Lung (tissue), 12 donors: Measurements from ENCODE around the gene PHC1. TPM values are rescaled to one million over a fixed set of nuclear protein-coding genes. Genes with fewer than 3 reads are reported as not detected.

Experiments used
- ATAC-seq: fragments of 200-7000 bp; cut with Tn5 transposase; one replicate; pipeline ENCODE4 v1.9.1; 2020; ENCODE audit warnings: moderate number of reproducible peaks; ENCODE audit not compliant: insufficient read depth, low FRiP score
- DNase-seq, 3 donors: peaks; one replicate each; pipeline ENCODE4 v3.0.0-alpha.2; 2013 to 2017
- H3K27ac ChIP-seq, 2 donors: one replicate each; pipeline ENCODE4 v1.5.1; 2013; ENCODE audit warnings: mild to moderate bottlenecking in 2 of 2, moderate library complexity in 2 of 2, control low read depth in 1 of 2, inconsistent platforms in 1 of 2, low read depth in 1 of 2, low read length in 1 of 2
- H3K27me3 ChIP-seq, 3 donors: one replicate each; pipeline ENCODE4 v1.5.1; 2013; ENCODE audit warnings: low read length in 2 of 3; ENCODE audit not compliant: control insufficient read depth in 3 of 3, insufficient read depth in 3 of 3
- H3K36me3 ChIP-seq, 4 donors: one replicate each; pipeline ENCODE4 v1.5.1; 2013; ENCODE audit warnings: low read length in 4 of 4, mild to moderate bottlenecking in 1 of 4, moderate library complexity in 1 of 4; ENCODE audit not compliant: control insufficient read depth in 4 of 4, insufficient read depth in 4 of 4
- H3K4me1 ChIP-seq, 5 donors: one replicate each; pipeline ENCODE4 v1.5.1; 2013; ENCODE audit warnings: low read length in 5 of 5, mild to moderate bottlenecking in 2 of 5, moderate library complexity in 1 of 5; ENCODE audit not compliant: control insufficient read depth in 5 of 5, insufficient read depth in 5 of 5
- H3K4me3 ChIP-seq: one replicate; pipeline ENCODE4 v1.5.1; 2013; ENCODE audit warnings: mild to moderate bottlenecking, control low read depth, moderate library complexity
- H3K9ac ChIP-seq, 2 donors: one replicate each; pipeline ENCODE4 v1.5.1; 2013; ENCODE audit warnings: low read length in 2 of 2, control low read depth in 1 of 2; ENCODE audit not compliant: insufficient read depth in 1 of 2
- H3K9me3 ChIP-seq, 4 donors: one replicate each; pipeline ENCODE4 v1.5.1; 2013; ENCODE audit warnings: low read length in 3 of 4, mild to moderate bottlenecking in 1 of 4, moderate library complexity in 1 of 4; ENCODE audit not compliant: control insufficient read depth in 4 of 4, insufficient read depth in 3 of 4
- WGBS, 2 donors: extraction: QIAGEN DNeasy Blood & Tissue Kit; methylation state at CpG; one replicate each; pipeline ENCODE4 v1.1.7; 2013; 5-methylcytosine and 5-hydroxymethylcytosine counted together
- polyA plus RNA-seq, 2 donors: library from polyadenylated mRNA; stranded (reverse); fragments of 200-250 nt; gene quantifications; one replicate each; pipeline ENCODE4 v1.2.1, GENCODE V29; 2013
- total RNA-seq, 2 donors: library from RNA; depleted of rRNA in 1 of 2; stranded (reverse); fragments of >200 nt in 1 of 2; gene quantifications; one replicate each; pipeline ENCODE4 v1.2.1, GENCODE V29; 2014 to 2021
- TF ChIP-seq, protein P1 (sequence below): IDR thresholded peaks from 2 replicates; pipeline ENCODE4 v1.5.1; 2012; ENCODE audit warnings: mild to moderate bottlenecking; ENCODE audit errors: control extremely low read depth, extremely low read depth
- donor health status: control.
- donor health status: control.
- donor health status: Bipolar disorder and iron deficiency.
- donor health status: healthy.
- donor health status: DM: yes; HTN: yes; CAD: no.

PHC1 gene
- total and polyA plus RNA-seq, 4 donors: 17.4 to 63.5 (median 29.4) TPM

DNA sequence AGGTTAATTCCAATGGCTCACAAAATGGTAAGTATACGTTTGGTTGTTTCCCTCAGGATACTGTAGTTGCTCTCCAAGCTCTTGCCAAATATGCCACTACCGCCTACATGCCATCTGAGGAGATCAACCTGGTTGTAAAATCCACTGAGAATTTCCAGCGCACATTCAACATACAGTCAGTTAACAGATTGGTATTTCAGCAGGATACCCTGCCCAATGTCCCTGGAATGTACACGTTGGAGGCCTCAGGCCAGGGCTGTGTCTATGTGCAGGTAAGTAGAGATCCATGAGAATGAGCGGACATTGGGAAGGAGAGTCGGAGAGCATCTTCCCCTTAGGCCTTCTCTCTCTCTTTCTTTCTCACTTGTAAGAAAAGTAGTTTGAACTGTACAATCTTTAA lies 46.5 kb upstream of the PHC1 start:
- no peaks in the 10 kb centered on the region for H3K9me3 ChIP-seq
- H3K9ac ChIP-seq: no peak overlapping the region
- WGBS, 2 donors: 92 to 94% methylated on average over 6 of the region's 6 CpGs
- H3K27ac ChIP-seq: no peak overlapping the region
- H3K27me3 ChIP-seq: no peaks in the 10 kb centered on the region
- H3K4me1 ChIP-seq: no peaks in the 10 kb centered on the region
- DNase-seq (no peak), ATAC-seq (no peak)
- TF ChIP-seq, protein P1, sequence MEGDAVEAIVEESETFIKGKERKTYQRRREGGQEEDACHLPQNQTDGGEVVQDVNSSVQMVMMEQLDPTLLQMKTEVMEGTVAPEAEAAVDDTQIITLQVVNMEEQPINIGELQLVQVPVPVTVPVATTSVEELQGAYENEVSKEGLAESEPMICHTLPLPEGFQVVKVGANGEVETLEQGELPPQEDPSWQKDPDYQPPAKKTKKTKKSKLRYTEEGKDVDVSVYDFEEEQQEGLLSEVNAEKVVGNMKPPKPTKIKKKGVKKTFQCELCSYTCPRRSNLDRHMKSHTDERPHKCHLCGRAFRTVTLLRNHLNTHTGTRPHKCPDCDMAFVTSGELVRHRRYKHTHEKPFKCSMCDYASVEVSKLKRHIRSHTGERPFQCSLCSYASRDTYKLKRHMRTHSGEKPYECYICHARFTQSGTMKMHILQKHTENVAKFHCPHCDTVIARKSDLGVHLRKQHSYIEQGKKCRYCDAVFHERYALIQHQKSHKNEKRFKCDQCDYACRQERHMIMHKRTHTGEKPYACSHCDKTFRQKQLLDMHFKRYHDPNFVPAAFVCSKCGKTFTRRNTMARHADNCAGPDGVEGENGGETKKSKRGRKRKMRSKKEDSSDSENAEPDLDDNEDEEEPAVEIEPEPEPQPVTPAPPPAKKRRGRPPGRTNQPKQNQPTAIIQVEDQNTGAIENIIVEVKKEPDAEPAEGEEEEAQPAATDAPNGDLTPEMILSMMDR: no peak
- H3K36me3 ChIP-seq: no peaks in the 10 kb centered on the region
- no peak overlapping the region for H3K4me3 ChIP-seq

- Histone ChIP-seq H3K27me3 (no peaks in the 10 kb centered on the region), H3K9me3 (no peaks in the 10 kb centered on the region), H3K27ac (no peak overlapping the region), H3K9ac (no peak overlapping the region), H3K4me1 (no peaks in the 10 kb centered on the region), H3K4me3 (no peak overlapping the region), H3K36me3 (no peaks in the 10 kb centered on the region)
- ATAC-seq (no peak), DNase-seq (no peak)
- TF ChIP-seq, protein P1: no peak
- WGBS, 2 donors: 81 to 89% methylated on average over 1 of the region's 1 CpG
Measured at GRCh38 chr12:8870586-8870985, 43.7 kb upstream of the PHC1 start.

DNA sequence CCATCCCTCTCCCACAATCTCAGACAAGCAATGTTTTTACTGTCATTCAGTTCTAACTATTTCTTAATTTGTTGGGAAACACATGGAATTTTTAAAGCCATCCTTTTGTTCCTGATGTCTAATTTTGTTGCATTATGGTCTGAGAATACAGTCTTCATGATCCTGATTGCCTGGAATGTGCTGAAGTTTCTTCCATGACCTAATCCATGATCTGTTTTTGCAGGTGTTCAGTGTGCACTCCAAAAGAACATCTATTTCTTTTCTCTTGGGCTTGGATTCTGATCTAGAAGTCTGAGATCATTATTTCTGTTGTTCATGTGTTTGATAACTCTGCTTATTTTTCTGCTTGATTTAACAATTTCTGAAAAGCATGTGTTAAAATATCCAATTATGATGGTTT lies 43.2 kb upstream of the PHC1 start:
- no peak for DNase-seq
- Histone ChIP-seq H3K27ac (no peak overlapping the region), H3K4me1 (no peaks in the 10 kb centered on the region), H3K9ac (no peak overlapping the region), H3K27me3 (no peaks in the 10 kb centered on the region), H3K4me3 (no peak overlapping the region), H3K9me3 (no peaks in the 10 kb centered on the region), H3K36me3 (no peaks in the 10 kb centered on the region)
- TF ChIP-seq, protein P1: no peak
- ATAC-seq: no peak

DNA sequence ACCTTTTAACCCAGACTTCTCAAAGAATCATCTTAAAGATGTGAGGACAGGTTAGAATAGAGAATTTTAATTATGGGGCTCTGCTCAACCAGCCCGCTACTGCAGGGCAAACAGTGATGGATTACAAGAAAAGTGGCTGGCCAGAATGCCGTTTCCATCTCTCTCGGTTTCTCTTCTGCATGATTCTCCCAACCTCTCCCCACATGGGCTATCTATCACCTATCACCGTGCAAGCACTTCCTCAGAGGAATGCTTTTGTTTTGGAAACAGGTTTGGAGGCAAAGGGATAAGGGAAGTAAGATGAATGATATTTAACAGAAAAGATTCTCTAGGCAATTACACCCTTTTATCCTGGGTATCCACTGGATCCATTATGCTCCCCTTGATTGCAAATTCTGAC lies 37.4 kb upstream of the PHC1 start:
- WGBS, 2 donors: 35 to 72% methylated on average over 4 of the region's 4 CpGs
- TF ChIP-seq, protein P1: no peak
- Histone ChIP-seq H3K36me3 (no peaks in the 10 kb centered on the region), H3K4me1 (no peaks in the 10 kb centered on the region), H3K4me3 (no peak overlapping the region), H3K27ac (no peak overlapping the region), H3K9ac (no peak overlapping the region), H3K27me3 (no peaks in the 10 kb centered on the region), H3K9me3 (no peaks in the 10 kb centered on the region)
- ATAC-seq (no peak), DNase-seq (no peak)
